ENCODE data around the gene BCHE.

- TF ChIP-seq TAF1 (IDR thresholded peaks at IDR 0.05; ENCODE audit: low read depth) (no peak), RAD21 (IDR thresholded peaks at IDR 0.05; ENCODE audit: low read depth) (no peak)
Measured at GRCh38 chr3:165742351-165742750, 94.9 kb downstream of the BCHE start.

Data from Ishikawa (cell line).